ENCODE measurements around the gene PLPP3.

GRCh38 chr1:56484695-56485094 is 94.7 kb downstream of the PLPP3 start:
- TF ChIP-seq CTCF (conservative IDR thresholded peaks at IDR 0.05; ENCODE audit: low read depth in 2 of 2) (no peak), EZH2 (IDR thresholded peaks at IDR 0.05; ENCODE audit: low read depth, unreplicated experiment) (no peak), ZNF331 (CRISPR knock-in tag; IDR thresholded peaks at IDR 0.05; ENCODE audit: low read depth) (no peak), ETS1 (IDR thresholded peaks at IDR 0.05) (no peak), POLR2AphosphoS5 (IDR thresholded peaks at IDR 0.05; ENCODE audit: low read depth) (no peak), JUNB (IDR thresholded peaks at IDR 0.05; ENCODE audit: unreplicated experiment) (no peak), EZH2phosphoT487 (IDR thresholded peaks at IDR 0.05; ENCODE audit: unreplicated experiment) (no peak), REST (IDR thresholded peaks at IDR 0.05; ENCODE audit: unreplicated experiment) (no peak), NANOG (IDR thresholded peaks at IDR 0.05; ENCODE audit: borderline replicate concordance) (no peak), ZNF114 (CRISPR knock-in tag; IDR thresholded peaks at IDR 0.05) (no peak), CREB1 (CRISPR knock-in tag; IDR thresholded peaks at IDR 0.05; ENCODE audit: low read depth) (no peak)
